ENCODE data around the gene UBLCP1. TPM values are rescaled to one million over a fixed set of nuclear protein-coding genes. Genes with fewer than 3 reads are reported as not detected.

The UBLCP1 gene
- total and polyA plus RNA-seq, 2 of the 13 experiments (the other 11 are each of a cell fraction or from before 2014, with no cell fraction given) = 6.5 to 12.6 TPM

GRCh38 chr5:159313197-159313596, 50.1 kb downstream of the UBLCP1 start (continued):
- TF ChIP-seq, protein P1, sequence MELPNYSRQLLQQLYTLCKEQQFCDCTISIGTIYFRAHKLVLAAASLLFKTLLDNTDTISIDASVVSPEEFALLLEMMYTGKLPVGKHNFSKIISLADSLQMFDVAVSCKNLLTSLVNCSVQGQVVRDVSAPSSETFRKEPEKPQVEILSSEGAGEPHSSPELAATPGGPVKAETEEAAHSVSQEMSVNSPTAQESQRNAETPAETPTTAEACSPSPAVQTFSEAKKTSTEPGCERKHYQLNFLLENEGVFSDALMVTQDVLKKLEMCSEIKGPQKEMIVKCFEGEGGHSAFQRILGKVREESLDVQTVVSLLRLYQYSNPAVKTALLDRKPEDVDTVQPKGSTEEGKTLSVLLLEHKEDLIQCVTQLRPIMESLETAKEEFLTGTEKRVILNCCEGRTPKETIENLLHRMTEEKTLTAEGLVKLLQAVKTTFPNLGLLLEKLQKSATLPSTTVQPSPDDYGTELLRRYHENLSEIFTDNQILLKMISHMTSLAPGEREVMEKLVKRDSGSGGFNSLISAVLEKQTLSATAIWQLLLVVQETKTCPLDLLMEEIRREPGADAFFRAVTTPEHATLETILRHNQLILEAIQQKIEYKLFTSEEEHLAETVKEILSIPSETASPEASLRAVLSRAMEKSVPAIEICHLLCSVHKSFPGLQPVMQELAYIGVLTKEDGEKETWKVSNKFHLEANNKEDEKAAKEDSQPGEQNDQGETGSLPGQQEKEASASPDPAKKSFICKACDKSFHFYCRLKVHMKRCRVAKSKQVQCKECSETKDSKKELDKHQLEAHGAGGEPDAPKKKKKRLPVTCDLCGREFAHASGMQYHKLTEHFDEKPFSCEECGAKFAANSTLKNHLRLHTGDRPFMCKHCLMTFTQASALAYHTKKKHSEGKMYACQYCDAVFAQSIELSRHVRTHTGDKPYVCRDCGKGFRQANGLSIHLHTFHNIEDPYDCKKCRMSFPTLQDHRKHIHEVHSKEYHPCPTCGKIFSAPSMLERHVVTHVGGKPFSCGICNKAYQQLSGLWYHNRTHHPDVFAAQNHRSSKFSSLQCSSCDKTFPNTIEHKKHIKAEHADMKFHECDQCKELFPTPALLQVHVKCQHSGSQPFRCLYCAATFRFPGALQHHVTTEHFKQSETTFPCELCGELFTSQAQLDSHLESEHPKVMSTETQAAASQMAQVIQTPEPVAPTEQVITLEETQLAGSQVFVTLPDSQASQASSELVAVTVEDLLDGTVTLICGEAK (IDR thresholded peaks at IDR 0.05) = no peak
- TF ChIP-seq, protein P1 (CRISPR knock-in tag; IDR thresholded peaks at IDR 0.05) = no peak
- TF ChIP-seq, protein P2, sequence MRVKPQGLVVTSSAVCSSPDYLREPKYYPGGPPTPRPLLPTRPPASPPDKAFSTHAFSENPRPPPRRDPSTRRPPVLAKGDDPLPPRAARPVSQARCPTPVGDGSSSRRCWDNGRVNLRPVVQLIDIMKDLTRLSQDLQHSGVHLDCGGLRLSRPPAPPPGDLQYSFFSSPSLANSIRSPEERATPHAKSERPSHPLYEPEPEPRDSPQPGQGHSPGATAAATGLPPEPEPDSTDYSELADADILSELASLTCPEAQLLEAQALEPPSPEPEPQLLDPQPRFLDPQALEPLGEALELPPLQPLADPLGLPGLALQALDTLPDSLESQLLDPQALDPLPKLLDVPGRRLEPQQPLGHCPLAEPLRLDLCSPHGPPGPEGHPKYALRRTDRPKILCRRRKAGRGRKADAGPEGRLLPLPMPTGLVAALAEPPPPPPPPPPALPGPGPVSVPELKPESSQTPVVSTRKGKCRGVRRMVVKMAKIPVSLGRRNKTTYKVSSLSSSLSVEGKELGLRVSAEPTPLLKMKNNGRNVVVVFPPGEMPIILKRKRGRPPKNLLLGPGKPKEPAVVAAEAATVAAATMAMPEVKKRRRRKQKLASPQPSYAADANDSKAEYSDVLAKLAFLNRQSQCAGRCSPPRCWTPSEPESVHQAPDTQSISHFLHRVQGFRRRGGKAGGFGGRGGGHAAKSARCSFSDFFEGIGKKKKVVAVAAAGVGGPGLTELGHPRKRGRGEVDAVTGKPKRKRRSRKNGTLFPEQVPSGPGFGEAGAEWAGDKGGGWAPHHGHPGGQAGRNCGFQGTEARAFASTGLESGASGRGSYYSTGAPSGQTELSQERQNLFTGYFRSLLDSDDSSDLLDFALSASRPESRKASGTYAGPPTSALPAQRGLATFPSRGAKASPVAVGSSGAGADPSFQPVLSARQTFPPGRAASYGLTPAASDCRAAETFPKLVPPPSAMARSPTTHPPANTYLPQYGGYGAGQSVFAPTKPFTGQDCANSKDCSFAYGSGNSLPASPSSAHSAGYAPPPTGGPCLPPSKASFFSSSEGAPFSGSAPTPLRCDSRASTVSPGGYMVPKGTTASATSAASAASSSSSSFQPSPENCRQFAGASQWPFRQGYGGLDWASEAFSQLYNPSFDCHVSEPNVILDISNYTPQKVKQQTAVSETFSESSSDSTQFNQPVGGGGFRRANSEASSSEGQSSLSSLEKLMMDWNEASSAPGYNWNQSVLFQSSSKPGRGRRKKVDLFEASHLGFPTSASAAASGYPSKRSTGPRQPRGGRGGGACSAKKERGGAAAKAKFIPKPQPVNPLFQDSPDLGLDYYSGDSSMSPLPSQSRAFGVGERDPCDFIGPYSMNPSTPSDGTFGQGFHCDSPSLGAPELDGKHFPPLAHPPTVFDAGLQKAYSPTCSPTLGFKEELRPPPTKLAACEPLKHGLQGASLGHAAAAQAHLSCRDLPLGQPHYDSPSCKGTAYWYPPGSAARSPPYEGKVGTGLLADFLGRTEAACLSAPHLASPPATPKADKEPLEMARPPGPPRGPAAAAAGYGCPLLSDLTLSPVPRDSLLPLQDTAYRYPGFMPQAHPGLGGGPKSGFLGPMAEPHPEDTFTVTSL (CRISPR knock-in tag; IDR thresholded peaks at IDR 0.05; ENCODE audit: borderline replicate concordance) = 0 out of 2 replicates have a peak, but pooled peaks have one; percentile 19
- TF ChIP-seq MED8 (CRISPR knock-in tag; IDR thresholded peaks at IDR 0.05; ENCODE audit: insufficient replicate concordance) (no peak), GLMP (CRISPR knock-in tag; IDR thresholded peaks at IDR 0.05; ENCODE audit: borderline replicate concordance) (no peak), SIX1 (CRISPR knock-in tag; IDR thresholded peaks at IDR 0.05; ENCODE audit: borderline replicate concordance) (no peak), KMT2B (CRISPR knock-in tag; IDR thresholded peaks at IDR 0.05) (no peak), CBFB (CRISPR knock-in tag; IDR thresholded peaks at IDR 0.05) (no peak)
